22Rv1 (cell line): Measurements from ENCODE around the gene INTS6.

Experiments used
- CTCF ChIP-seq: fragments of 450-650 bp; IDR thresholded peaks from 2 replicates; pipeline ENCODE4 v1.5.1; 2017; ENCODE audit warnings: mild to moderate bottlenecking
- ZFX ChIP-seq: fragments of 450-650 bp; IDR thresholded peaks from 2 replicates; pipeline ENCODE4 v1.6.1; 2017; ENCODE audit warnings: antibody characterized with exemption, borderline replicate concordance

- TF ChIP-seq CTCF = no peak
- TF ChIP-seq ZFX = no peak
Measured at GRCh38 chr13:51426982-51427381, 25.9 kb downstream of the INTS6 start.
